ENCODE measurements around the gene UGT1A9.

DNA sequence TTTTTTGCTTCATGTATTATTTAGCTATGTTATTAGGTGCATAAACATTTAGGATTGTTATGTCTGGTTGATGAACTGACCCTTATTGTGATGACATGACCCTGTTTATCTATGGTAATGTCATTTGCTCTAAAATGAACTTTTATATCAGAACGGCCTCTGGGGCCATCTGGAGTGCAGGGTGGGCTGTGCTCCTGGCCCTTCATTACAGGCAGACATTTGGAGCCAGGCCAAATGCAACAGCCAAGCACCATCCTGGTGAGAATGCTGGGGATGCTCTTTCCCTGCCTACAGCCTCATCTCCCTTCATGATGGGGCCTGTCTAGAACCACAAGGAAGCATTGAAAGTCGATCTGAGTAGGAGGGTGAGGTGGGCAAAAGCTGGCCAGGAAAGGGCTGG lies 144.6 kb downstream of the UGT1A9 start:
- no peak for TF ChIP-seq KMT2B (CRISPR knock-in tag; IDR thresholded peaks at IDR 0.05)
- no peak for TF ChIP-seq CREB1 (IDR thresholded peaks at IDR 0.05)
- no peak for TF ChIP-seq CREB1 (CRISPR knock-in tag; IDR thresholded peaks at IDR 0.05)
- TF ChIP-seq RFXANK (CRISPR knock-in tag; IDR thresholded peaks at IDR 0.05), result no peak
- TF ChIP-seq EZH2 (conservative IDR thresholded peaks at IDR 0.05; ENCODE audit: low read depth, low read length), result no peak
- no peak for TF ChIP-seq ZNF282 (IDR thresholded peaks at IDR 0.05; ENCODE audit: partially characterized antibody)
- TF ChIP-seq, protein P1, sequence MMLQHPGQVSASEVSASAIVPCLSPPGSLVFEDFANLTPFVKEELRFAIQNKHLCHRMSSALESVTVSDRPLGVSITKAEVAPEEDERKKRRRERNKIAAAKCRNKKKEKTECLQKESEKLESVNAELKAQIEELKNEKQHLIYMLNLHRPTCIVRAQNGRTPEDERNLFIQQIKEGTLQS (CRISPR knock-in tag; IDR thresholded peaks at IDR 0.05), result no peak
- no peak for TF ChIP-seq MYNN (CRISPR knock-in tag; IDR thresholded peaks at IDR 0.05; ENCODE audit: low read depth)
- no peak for TF ChIP-seq MAFK (conservative IDR thresholded peaks at IDR 0.05 in 1 of 2, IDR thresholded peaks at IDR 0.05 in 1 of 2; ENCODE audit: low read length in 2 of 2)
